ENCODE measurements around the gene LYRM4.

The LYRM4 gene

DNA sequence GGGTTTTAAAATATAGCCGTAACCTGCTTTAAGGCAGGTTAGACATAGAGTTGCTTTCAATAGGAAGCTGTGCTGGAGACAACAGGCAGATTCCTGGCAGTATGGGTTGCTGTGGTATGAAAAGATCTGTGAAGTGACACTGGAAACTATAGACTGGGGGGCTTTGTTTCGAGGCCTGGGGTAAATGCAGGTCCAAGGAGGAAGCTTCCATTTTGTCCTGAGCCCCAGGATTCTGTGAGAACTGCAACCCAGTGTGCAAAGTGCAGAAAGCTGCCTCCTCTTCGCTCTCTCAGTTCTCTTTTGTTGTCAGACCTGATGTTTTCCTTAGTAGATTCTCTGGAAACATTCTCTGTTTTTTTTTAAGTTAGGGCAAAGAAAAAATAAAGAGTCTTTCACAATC is 86.9 kb downstream of the LYRM4 start:
- no peak for DNase-seq (ENCODE audit: low read depth)

DNA sequence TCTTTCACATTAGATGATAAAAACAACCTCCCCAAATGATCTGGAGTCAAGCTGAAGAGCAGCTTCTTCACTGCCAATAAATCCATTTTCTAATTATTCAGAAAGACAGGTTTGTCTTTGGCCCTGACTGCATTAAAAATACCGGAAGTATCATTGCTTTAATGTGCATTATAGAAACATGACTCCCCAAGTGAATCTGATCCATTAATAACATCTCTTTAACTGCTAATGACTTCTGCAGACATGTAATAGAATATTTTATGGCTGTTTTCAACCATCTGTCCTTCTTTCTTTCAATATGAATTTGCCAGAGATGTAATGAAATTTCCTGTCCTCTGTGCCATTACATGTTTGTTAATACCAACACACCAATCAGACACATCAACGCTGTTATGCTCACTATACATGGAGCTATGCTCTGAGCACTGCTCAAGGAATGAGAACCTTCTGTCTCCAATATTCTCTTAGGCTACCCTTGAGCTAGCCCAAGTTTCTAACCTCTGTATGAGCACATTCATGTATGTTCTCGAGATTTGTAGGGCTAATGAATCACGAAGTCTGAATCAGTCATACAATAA is 87.8 kb downstream of the LYRM4 start:
- DNase-seq (ENCODE audit: low read depth), result no peak

DNA sequence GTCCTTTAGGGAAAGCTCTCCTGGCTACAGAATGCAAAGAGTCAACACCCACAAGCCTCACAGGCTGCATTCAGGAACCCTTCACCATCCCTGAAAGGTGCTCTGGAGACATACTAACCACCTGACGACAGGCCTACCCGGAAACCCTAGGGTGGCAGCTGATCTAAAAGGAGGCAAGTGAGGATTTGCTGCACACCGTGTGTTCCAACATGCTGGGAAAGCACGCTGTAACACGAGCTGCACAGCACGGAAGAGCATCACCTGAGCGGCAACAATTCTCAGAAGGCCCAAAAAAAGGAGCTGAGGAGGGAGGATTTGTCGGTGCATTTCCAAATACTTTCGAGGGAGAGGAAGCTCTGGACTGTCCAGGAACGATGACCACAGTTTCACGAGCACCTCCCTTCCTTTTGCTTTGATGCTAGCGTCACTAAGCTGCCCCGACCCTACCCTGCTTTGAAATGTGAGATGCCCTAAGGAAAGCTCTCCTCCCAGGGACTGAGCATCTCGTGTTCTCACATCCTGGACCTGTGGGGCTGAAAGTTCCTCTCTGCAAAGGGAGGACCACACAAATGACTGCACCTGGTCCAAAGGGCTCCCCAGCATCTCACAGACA is 88.6 kb downstream of the LYRM4 start:
- DNase-seq (ENCODE audit: low read depth), result no peak

DNA sequence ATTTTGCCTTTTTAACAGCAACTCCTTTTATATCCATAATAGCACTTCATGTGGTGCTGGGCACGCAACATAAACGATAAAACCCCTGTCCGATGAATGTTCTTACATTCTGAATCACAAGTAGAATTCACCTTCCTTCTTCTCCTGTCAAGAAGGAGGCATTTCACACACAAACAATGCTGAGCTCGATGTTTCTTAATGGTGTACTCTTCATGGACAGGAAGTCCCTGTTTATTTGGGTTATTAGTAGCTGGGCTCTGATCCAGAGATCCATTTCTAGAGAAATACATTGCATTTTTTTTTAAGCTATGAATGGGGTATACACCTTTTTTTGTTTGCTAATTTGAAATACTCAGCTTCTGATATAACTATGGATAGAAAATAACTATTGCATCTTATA is 93.2 kb downstream of the LYRM4 start:
- DNase-seq (ENCODE audit: low read depth), result no peak

DNA sequence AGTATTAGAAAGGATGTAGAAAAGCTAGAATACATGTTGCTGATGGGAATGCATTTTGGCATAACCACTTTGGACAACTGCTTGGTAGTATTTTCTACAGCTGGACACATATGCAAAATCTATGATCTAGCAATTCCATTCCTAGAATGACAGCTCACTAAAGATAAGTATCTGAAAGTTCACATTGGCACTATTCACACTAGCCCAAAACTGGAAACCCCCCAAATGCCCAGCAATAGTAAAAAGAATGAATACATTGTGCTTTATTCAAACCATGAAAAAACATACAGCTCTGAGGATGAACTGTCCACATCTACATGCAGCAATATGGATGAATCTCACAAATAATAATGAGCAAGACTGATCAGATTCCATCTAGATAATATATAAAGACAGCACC is 96.7 kb downstream of the LYRM4 start:
- DNase-seq (ENCODE audit: low read depth), result no peak

DNA sequence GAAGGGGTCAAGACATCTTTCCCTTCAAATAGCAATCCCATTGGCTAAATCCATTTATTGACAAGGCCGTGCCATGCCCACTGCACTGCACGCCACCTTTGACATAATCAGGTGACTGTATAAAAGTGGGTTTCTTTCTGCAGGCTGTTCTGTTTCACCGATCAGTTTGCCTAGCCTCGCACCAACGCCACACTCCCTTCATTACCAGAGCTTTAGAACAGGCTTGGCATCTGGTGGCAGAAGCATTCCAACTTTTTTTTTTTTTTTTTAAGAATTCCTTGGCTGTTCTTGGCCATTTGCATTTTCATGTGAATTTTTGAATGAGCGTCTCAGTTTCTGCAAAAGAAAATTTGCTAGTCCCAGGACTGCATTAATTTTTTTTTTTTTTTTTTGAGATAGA is 97.5 kb downstream of the LYRM4 start:
- DNase-seq (ENCODE audit: low read depth), result no peak

DNA sequence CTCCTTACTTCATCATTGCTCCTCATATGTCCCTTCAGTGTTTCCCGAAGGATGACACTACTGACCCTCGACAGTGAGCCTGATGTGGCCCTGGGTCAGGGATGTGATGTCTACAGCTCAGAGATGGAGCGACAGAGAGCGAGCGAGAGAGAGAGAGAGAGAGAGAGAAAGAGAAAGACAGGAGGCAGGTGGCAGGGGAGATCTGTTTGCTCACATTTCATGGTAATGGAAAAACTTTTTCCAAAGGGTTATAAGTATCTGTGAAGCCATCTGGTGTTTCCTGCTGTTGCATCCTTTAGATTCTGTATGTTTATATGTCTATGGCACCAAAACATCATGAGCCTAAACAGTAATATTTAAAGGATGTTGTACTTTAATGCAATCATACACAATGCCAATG is 98.4 kb downstream of the LYRM4 start:
- no peak for DNase-seq (ENCODE audit: low read depth)

DNA sequence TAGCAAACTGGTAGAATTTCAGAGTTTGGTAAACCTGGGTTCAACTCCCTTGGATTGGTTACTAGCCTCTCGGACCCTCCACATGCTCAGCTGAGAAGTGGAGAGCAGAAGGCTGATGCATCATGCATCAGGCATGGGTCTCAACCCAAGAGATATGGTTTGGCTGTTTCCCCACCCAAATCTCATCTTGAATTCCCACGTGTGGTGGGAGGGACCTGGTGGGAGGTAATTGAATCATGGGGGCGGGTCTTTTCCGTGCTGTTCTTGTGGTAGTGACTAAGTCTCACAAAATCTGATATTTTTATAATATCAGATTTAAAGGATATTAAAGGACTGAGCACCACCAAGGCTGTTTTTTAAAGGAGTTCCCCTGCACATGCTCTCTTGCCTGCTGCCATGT is 100.5 kb downstream of the LYRM4 start:
- no peak for DNase-seq (ENCODE audit: low read depth)

DNA sequence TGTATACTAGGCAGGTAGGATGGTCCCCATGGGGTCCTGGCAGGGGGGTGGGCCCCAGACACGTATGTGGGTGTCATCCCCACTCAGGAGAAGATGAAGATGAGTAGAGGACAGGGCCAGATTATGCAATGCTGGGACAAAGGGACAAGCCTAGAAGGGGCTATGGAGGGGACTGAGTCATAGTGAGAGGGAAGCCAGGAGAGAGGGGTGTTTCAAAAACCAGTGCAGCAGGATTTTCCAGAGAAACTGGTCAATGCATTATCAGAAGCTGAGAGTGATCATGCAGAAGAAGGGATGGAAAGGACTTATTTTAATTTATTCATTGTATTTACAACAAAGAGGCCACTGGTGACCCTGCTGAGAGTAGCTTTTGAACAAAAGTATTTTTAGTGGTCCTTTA is 101.6 kb downstream of the LYRM4 start:
- no peak for DNase-seq (ENCODE audit: low read depth)

DNA sequence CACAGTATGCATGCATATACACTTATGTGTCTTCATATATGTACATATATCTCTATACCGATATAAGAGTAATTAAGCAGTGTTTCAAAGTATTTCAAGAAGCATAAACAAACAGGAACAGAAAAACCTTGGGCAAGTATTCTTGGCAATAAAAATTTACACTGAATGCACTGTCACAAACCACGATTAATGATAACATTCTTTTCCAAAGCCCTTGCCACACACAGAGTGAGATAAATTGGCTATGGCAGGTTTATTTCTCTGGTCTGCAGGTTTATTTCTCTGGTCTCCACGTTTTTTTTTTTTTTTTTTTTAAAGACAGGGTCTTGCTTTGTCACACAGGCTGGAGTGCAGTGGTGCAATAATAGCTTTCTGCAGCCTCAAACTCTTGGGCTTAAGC is 102.6 kb downstream of the LYRM4 start:
- DNase-seq (ENCODE audit: low read depth), result no peak

DNA sequence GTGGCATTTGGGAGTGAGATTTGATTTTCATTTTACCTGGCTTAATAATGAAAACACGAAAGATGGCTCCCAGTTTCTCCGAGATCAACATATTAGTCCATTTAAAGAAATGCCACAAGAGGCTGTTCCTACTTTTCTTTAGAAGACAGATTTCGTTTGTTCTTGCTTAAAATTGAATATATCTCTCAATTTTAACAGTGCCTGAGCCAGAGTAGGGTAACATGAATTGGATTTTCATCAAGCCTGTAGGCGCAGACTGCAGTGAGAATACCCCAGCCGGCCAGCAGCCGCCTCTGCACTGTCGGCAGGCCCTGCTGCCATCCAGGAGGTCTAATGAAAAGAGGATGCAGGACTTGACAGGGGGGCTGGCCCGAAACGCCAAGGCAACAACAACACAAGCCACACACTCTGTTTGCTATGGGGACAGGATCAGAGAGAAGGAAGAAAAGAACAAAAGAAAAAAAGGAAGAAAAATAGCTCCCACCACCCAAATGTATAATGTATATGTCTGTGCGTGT is 103.1 kb downstream of the LYRM4 start:
- DNase-seq (ENCODE audit: low read depth), result no peak

DNA sequence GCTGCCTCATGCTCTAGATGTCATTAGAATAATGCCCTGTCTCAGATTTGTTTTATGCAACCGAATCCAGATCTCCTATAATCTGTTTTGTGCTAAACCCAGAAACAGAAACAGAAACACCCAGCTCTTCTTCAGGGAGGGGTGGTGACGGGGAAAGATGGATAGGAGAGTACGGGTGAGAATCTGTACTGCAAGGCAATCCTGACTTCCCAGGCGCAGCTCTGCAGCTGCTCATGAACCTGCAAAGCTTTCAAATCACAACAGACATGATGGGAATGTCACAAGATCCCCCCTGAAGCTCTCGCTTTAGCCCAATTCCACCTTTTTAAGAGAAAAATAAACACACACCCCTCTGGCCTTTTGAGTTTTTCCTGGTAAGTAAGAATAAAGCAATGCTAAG is 104.1 kb downstream of the LYRM4 start:
- DNase-seq (ENCODE audit: low read depth), result no peak

DNA sequence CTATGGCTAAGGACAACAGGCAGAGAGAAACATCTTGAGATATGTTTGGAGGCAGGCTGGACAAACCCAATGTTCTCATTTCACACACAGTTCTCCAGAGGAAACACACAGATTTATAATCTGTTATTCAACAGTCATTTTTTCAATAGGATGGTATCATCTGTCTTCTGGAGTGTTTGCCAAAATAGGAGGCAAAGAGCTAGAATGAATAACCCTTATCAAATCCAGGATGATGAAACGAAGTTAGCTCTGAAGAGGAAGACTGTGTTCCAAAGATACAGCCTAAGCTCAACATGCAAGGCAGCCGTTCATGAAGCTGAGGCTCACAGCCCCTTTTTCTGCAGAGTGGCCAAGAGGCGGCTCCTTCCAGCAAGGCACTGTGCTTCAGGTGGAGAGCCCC is 104.8 kb downstream of the LYRM4 start:
- no peak for DNase-seq (ENCODE audit: low read depth)

DNA sequence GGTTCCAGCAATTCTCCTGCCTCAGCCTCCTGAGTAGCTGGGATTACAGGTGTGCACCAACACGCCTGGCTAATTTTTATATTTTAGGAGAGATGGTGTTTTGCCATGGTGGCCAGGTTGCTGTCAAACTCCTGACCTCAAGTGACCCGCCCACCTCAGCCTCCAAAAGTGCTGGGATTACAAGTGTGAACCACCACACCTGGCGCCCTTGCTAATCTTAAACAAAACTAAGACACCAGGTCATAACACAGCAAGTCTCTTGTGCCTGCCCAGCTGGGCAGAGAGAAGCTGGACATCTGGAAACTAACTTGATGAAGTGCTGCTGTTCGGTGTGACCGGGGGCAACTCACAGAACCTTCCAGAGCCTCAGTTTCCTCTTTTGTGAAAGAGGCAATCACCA is 107.6 kb downstream of the LYRM4 start:
- no peak for DNase-seq (ENCODE audit: low read depth)

DNA sequence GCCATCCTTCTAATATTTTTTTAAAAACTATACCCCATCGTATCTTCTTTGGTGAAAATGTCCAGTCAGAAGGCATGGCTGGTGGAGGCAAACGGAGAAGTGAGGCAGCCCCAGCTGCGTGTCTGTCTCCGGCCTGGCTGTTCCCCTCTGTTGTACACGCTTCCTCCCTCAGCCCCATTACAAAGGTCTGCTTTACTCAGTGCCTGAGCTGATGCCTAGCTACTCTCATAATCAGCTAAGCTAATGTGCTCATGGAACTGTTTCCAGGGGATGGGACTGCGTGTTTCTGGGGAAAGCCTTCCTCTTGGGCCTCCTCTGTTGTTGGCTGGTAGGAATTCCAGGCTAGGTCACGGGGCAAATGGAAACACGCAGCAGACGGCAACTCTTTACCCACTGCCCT is 108.3 kb downstream of the LYRM4 start:
- no peak for DNase-seq (ENCODE audit: low read depth)

DNA sequence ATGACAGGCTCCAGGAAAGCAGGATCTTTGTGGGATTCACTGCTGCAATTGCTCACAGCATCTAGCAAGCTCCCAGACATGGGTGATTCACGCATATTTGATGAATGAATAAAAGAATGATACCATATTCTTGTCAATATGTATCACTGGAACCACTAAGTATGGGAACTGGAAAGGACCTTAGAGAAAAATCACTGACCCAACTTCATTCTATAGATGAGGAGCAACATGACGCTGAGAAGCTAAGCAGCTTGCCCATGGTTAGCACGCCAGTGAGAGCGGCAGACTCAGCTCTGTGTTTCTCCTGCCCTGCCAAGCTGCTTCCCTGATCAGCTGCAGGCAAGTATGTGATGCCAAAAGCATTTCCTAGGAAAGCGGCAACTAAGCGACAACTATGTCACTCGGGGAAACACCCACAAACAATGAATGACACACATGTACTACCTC is 108.8 kb downstream of the LYRM4 start:
- no peak for DNase-seq (ENCODE audit: low read depth)

DNA sequence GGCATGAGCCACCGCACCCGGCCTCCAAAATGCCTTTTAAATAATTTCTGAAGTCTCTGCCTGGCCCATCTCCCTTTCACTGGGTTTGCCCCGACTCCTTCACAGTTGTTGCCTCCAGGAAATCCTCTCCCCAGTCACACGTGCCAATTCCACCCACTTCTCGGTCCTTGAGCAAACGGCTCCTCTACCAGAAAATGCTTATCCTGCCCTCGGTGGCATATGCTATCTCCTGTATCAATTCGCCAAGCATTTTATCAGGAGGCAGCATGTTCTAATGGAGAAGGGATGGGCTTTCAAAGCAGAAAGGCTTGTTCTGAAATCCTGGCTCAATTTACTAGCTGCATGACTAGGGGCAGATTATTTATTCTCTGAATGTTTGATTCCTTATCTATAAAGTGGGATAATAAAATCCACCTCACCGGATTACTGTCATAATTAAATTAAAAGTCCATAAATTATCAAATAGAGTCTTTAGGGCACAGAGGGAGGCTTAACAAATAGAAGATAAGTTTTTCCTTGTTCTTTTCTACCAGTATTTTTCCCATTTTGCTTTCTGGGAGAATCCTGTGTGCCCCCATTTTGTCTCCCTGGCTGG is 109.3 kb downstream of the LYRM4 start:
- no peak for DNase-seq (ENCODE audit: low read depth)

DNA sequence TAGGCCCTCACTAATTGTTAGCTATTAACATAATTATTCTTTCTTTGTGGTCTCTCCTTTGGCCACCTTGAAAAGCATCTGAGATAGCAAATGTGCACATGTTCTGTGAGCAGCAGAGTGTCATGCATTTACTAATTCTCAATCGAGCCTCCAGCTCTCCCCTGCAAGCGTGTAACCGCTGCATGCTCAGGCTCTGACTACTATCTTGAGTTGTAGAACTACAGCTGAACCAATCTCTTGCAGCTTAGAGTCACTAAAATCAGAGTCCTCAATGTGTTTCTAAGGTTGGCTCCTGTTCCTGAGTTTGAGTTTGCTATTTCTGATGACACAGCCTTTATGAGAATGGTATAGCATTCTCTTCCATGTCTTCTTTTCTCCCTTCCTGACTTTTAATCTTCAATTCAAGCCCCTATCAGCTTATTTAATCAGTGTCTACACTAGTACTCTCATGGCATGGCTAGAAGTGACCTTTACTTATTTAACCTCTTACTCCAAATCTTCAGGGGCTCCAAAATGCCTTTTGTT is 110.1 kb downstream of the LYRM4 start:
- no peak for DNase-seq (ENCODE audit: low read depth)

DNA sequence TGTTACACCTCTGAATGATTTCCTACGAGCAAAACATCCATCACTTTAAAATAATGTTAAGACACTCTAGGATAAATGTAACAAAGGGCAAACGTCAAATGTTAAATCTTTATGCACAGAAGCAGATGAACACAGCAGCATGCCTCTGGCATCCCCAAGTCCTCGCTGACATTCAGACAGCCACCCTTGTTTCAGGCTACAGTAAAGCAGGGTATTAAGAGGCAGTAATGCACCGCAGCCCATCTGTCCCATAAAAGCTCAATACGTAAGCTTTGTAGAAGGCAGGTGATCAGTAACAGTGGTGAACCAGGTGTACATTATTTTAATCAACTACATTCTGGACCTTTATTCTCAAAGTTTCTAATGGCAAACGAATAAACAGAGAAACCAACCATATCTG is 110.9 kb downstream of the LYRM4 start:
- DNase-seq (ENCODE audit: low read depth), result no peak

DNA sequence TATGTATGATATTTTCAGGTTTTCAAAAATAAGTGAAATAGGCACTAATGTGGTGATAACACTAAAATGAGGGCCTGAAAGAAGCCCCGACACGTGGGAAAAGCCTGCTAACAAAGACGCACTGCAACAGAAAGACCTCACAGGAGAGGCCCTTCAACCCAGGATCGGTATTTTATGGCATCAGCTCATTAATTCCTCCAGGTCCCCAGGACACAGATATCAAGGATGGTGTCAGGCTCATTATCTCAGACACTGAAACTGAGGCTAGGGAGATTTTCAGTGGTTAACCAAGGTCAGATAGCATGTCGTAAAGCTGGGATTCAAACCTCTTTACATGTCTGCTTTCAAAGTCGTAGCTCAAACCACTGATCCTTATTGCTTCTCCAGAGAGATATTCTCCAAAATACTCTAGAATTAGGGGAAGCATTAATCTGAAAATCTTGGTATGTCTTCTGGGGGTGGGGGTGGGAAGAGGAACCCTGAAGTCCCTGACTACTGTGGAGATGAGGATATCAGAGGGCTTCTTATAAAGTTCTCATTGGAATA is 111.5 kb downstream of the LYRM4 start:
- DNase-seq (ENCODE audit: low read depth), result no peak

DNA sequence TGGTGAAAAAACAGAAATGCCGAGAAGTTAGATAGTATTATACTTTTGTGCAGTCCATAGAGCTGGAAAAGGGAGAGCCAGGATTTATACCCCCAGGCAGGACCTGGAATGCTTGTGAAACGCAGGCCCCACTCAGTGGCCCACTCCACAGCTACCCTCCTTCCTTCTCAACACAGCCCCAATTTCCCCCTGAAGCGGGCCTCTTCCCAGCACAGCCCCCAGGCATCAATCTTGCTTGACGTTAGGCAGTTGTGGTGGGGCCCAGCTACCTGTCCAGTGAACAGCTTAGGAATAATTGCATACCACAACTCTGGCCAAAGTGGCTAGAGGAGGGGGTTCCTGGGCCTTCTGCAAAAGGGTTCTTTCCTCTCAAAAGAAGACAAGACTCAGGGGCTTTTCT is 114.4 kb downstream of the LYRM4 start:
- DNase-seq (ENCODE audit: low read depth), result no peak

DNA sequence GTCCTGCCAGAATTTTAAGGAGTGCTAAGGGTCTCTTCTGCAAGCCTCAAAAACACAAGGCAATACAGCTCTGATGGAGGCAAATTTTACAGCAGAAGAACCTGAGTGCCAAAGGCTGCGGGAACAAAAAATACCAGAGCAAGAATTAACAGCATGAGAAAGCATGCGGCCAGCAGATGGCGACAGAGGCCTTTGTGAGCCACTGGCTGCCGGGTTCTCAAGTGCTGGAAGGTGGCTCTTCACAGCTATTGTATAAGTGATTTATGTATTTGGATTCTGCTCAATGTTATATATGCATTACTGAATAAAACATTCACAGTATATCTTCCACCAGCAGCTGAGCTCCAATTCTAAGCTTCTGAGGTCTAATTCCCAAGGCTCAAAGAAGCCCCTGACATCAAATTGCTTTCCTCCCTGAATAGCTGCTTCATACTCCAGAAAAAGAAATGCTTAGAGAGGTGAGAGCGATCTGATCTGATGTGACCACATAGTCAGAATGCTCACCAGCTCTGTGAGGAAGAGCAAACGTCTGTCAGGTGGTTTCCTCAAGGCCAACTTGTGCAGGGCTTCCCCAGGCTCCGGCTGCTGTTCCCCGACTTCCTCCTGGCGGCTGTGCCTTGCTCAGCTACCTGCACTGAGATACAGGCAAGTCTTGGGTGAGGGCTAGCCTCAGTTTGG is 117.0 kb downstream of the LYRM4 start:
- DNase-seq (ENCODE audit: low read depth), result peak; percentile 27

DNA sequence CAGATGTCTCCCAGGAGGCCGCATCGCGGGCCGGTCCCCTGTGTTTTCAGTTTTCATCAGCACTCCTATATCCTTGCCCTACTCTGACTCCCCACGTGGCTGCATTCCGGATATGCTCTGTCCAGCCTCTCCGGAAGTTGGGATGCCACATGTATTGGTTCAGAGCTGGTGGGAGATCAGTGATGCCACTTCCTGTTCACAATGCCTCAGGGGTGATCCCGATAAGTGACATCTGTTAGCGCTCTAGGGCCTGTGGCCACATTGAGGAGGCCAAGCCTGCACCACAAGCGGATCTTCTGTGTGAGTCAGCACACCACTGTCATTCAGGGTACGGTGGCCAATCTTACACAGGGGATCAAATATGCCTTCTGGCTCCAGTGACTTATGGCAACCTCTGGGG is 117.8 kb downstream of the LYRM4 start:
- DNase-seq (ENCODE audit: low read depth), result peak; percentile 63
